GM12801 (cell line): ENCODE data around the gene IPPK.

Experiments used
- TF ChIP-seq, protein P1 (sequence below): IDR thresholded peaks from one replicate; pipeline ENCODE4 v1.5.1; 2011; ENCODE audit warnings: control low read depth; ENCODE audit not compliant: insufficient read length; ENCODE audit errors: extremely low read depth

Gene IPPK

DNA sequence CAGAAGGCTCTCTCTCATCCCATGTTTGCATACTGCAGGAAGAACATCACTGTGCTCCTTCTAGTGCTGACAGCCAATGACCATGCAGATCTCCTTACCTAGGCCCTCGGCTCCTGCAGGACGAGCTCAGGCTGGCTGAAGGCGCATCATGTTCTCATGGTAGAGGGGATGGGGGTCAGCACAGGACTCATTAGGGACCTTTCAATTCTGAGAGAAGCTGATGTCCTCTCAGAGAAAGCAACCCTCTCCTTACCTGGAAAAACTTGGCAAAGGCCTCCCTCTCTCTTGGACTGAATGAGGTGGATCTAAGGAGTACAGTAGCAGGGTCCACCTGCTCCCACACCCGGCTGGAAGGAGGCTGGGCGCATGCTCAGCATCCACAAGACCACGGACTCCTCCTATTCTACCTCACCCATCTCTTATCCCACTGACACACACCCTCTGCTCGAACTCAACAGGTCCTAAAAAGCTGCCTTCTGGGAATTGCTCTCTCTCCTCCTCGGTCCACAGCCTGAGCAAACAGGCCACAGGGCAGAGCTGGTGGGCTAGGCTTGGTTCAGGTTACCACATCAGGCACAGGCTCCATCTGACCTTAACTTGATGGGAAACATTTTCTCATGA lies 2.9 kb downstream of the IPPK start:
- TF ChIP-seq, protein P1, sequence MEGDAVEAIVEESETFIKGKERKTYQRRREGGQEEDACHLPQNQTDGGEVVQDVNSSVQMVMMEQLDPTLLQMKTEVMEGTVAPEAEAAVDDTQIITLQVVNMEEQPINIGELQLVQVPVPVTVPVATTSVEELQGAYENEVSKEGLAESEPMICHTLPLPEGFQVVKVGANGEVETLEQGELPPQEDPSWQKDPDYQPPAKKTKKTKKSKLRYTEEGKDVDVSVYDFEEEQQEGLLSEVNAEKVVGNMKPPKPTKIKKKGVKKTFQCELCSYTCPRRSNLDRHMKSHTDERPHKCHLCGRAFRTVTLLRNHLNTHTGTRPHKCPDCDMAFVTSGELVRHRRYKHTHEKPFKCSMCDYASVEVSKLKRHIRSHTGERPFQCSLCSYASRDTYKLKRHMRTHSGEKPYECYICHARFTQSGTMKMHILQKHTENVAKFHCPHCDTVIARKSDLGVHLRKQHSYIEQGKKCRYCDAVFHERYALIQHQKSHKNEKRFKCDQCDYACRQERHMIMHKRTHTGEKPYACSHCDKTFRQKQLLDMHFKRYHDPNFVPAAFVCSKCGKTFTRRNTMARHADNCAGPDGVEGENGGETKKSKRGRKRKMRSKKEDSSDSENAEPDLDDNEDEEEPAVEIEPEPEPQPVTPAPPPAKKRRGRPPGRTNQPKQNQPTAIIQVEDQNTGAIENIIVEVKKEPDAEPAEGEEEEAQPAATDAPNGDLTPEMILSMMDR: no peak

DNA sequence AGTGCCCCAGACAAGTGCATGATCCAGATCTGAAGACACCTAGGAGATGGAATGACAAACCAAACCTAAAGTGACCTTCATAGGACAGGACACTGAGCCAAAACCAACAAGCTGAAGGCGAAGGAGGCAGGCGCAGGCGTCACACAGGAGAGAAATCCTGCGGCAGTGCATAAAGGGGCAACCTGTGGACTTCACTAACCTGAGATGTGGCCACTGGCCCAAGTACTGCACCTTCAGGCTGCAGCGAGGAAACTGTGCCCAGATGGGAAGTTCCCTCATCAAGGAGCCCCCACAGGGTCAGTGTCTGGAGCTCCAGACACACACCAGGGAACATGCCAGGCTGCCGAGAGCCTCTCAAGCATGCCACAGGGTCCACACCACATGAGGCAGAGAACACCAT lies 3.7 kb downstream of the IPPK start:
- TF ChIP-seq, protein P1: no peak

DNA sequence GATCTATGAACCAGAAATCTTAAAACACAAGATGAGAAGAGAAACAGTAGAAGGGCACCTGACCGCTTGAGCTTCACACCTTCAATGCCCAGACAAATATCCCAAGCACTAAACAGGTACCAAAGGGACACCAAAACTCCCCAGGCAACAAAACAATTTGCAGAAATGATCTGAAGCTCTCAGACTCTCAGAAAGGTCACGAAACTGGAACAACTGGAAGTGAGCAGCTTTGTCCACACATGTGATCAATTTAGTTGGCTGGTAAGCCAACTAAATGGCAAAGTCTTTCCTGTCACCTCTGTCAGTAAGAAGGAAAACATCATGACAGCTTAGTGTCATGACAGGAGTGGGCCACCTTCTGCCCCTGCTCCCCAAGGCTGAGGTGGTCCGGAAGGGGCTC lies 4.1 kb downstream of the IPPK start:
- TF ChIP-seq, protein P1: no peak

DNA sequence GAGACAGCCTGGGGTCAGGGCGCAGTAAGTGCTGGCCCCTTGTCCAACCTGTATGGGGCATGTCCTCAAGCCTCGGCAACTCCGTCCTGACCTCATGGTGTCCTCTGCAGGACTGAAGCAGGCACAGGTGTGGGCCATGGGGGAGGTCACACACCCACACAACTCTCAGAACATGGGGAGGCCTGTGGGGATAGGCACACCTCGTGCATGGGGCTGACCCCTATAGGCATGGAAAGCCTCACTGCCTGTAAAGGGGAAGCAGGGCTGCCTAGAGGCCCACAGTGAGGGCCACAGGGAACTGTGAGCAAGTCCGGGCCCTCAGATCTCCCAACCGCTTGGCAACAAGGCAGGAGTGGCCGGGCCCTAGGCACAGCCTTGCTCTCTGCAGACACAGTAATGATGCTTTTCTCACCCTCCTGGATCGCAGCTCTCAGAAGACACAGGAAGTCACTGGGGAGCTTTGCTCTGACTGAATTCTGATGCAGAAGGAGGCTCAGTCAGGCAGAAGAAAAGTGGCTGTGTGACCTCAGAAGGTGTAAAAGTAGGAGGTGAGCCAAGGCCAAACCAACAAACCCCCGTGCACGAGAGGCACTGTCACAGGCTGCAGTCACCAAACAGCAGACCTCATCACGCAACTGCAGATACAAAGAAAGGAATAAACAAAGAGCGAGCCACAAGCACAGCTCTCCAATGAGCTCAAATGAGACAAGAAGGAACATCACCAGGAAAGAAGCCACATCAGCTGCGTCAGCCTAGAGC lies 5.4 kb downstream of the IPPK start:
- TF ChIP-seq, protein P1: no peak

DNA sequence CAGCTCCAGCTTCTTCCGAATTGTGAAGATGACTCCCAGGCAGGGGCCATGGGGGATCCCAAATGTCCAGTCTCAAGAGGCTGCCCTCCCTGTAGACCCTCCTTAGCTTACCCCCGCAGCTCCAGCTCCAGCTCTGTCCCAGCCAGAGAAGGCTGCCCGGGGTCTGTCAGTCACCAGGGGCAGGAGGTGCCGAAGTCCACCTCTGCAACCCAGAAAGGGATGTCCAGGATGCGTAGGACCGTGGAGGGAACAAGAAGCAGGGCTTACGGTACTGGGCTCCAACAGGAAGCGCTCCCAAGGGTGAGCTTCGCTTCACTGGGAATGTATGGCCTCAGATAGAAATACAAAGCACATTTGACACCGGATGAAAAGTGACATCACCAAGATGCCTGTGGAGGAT lies 6.0 kb downstream of the IPPK start:
- TF ChIP-seq, protein P1: no peak

DNA sequence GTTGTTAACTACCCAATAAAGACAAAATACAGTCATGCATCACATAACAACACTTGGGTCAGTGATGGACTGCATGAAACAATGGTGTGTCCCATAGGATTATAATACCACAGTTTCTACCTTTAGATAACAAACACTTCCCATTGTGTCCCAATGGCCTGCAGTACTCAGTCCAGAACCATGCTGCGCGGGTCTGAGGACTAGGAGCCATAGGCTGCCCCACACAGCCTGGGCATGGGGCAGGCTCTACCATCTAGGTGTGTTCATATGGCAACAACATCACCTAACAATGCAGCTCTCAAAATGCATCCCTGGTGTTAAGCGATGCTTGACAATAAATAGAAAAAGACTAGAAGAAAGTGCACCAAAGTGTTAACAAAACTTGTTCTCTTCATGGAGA lies 6.8 kb downstream of the IPPK start:
- TF ChIP-seq, protein P1: no peak

DNA sequence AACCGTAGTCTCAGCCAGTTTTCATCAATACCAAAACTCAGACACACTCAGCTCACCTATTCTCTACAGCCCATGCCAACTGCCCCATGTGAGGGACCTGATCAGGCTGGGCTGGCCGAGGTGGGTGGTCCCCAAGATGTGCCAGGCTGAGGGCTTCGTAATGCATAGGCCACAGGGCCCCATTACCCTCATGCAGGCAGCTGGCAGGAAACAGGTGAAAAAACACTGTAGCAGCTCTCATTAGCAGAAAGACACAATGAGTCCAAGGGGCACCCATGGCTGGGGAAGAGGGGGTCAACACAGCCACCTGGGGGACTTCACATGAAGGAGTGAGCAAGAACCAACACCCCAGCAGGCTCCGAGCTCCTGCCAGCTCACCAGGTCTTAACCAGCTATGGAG lies 8.2 kb downstream of the IPPK start:
- TF ChIP-seq, protein P1: no peak
